K562 (cell line): Measurements from ENCODE around the gene PFKL. TPM values are rescaled to one million over a fixed set of nuclear protein-coding genes. Genes with fewer than 3 reads are reported as not detected.

ENCODE experiments used
- ATAC-seq: fragments of 200-7000 bp; cut with Tn5 transposase; 3 replicates; pipeline ENCODE4 v1.9.1; 2020; ENCODE audit warnings: moderate library complexity
- BruUV-seq: library from RNA; stranded (reverse); fragments of 400-500 nt; replicated peaks from 2 replicates; lab custom pipeline; 2021; lab: Mats Ljungman, UMichigan
- CTCF ChIA-PET: fragments of 300-600 bp; formaldehyde crosslinking; extraction: SDS; loops from one replicate; lab custom pipeline; 2021; ENCODE audit warnings: low intra/inter-chr PET ratio; lab: Yijun Ruan, JAX
- POLR2A ChIA-PET: fragments of 300-600, 350-650 bp; sonication (Branson Sonifier 250); formaldehyde crosslinking; extraction: SDS; loops from one replicate; lab custom pipeline; 2021; ENCODE audit warnings: antibody characterized with exemption, inconsistent platforms; lab: Yijun Ruan, JAX
- DNase-seq, 4 experiments: peaks; one replicate each; pipeline versions ENCODE4 v3.0.0 to v3.0.0-alpha.2; 2011 to 2018; ENCODE audit warnings: low spot score in 3 of 4, mixed read lengths in 3 of 4; ENCODE audit errors: extremely low read depth in 1 of 4
- FAIRE-seq: peaks from 2 replicates; lab custom pipeline; 2011; peaks lifted over from hg19 to GRCh38; lab: Jason Lieb, UNC
- H2AFZ ChIP-seq: 2 replicates; pipeline ENCODE4 v1.6.0; 2011; ENCODE audit warnings: low read depth, low read length, control low read depth, inconsistent platforms
- H3K27ac ChIP-seq: fragments of 200-600 bp; 3 replicates; pipeline ENCODE4 v1.8.0; 2011; ENCODE audit warnings: low read depth, mild to moderate bottlenecking, control low read depth, inconsistent platforms, low read length, moderate library complexity, mixed read lengths; ENCODE audit errors: extremely low read depth
- H3K27me3 ChIP-seq, 2 experiments: fragments of 300-600 bp in 1 of 2; 2 replicates in 1 of 2; 3 replicates in 1 of 2; pipeline versions ENCODE4 v1.6.0 to v1.8.0; 2011; ENCODE audit warnings: inconsistent platforms in 2 of 2, low read length in 2 of 2, mild to moderate bottlenecking in 1 of 2, mixed read lengths in 1 of 2, moderate library complexity in 1 of 2; ENCODE audit not compliant: control insufficient read depth in 2 of 2, insufficient read depth in 2 of 2
- H3K36me3 ChIP-seq: fragments of 300-600 bp; 3 replicates; pipeline ENCODE4 v1.8.0; 2011; ENCODE audit warnings: mild to moderate bottlenecking, low read length, inconsistent platforms; ENCODE audit not compliant: control insufficient read depth, insufficient read depth
- H3K4me1 ChIP-seq, 2 experiments: fragments of 200-600 bp in 1 of 2; replicated peaks in 1 of 2; 2 replicates in 1 of 2; 3 replicates in 1 of 2; pipeline versions ENCODE4 v1.5.1 to v1.8.0; 2011; ENCODE audit warnings: inconsistent platforms in 2 of 2, low read length in 2 of 2, mild to moderate bottlenecking in 1 of 2, mixed read lengths in 1 of 2, moderate library complexity in 1 of 2; ENCODE audit not compliant: control insufficient read depth in 2 of 2, insufficient read depth in 2 of 2
- H3K4me2 ChIP-seq: 2 replicates; pipeline ENCODE4 v1.6.1; 2011; ENCODE audit warnings: low read length, control low read depth, inconsistent platforms, mixed read lengths; ENCODE audit not compliant: insufficient read depth
- H3K4me3 ChIP-seq: fragments of 200-600 bp; sonication (generic), shearing (Covaris generic); 2 replicates; pipeline ENCODE4 v1.5.1; 2016; ENCODE audit warnings: control low read depth, inconsistent platforms
- H3K79me2 ChIP-seq: fragments of 200-600 bp; 3 replicates; pipeline ENCODE4 v1.8.0; 2011; ENCODE audit warnings: low read length, inconsistent platforms; ENCODE audit not compliant: control insufficient read depth, insufficient read depth
- H3K9ac ChIP-seq, 2 experiments: 2 replicates each; pipeline versions ENCODE4 v1.6.0 to v1.6.1; 2011; ENCODE audit warnings: low read depth in 2 of 2, low read length in 2 of 2, control low read depth in 1 of 2, inconsistent platforms in 1 of 2, mild to moderate bottlenecking in 1 of 2, mixed read lengths in 1 of 2; ENCODE audit not compliant: insufficient read depth in 1 of 2
- H3K9me1 ChIP-seq: one replicate; pipeline ENCODE4 v1.6.0; 2011; ENCODE audit warnings: inconsistent platforms, mild to moderate bottlenecking, low read length, moderate library complexity; ENCODE audit not compliant: control insufficient read depth, insufficient read depth
- H3K9me3 ChIP-seq: replicated peaks from 2 replicates; pipeline ENCODE4 v1.5.1; 2011; ENCODE audit warnings: low read depth, low read length, inconsistent platforms; ENCODE audit not compliant: control insufficient read depth, insufficient read depth
- H4K20me1 ChIP-seq: replicated peaks from 2 replicates; pipeline ENCODE4 v1.6.1; 2011; ENCODE audit warnings: low read length, inconsistent platforms, mixed read lengths; ENCODE audit not compliant: control insufficient read depth, insufficient read depth
- BRD9 ChIP-seq: fragments of 450-650 bp; IDR thresholded peaks from 2 replicates; pipeline ENCODE4 v1.6.1; 2018; ENCODE audit warnings: low read depth; ENCODE audit not compliant: partially characterized antibody
- BRF1 ChIP-seq: IDR thresholded peaks from 3 replicates; pipeline ENCODE4 v1.6.1; 2011; ENCODE audit warnings: borderline replicate concordance, mild to moderate bottlenecking; ENCODE audit not compliant: insufficient read length; ENCODE audit errors: extremely low read depth
- CC2D1A ChIP-seq: fragments of 450-650 bp; IDR thresholded peaks from 2 replicates; pipeline ENCODE4 v1.6.1; 2017; ENCODE audit warnings: mild to moderate bottlenecking
- ETV1 ChIP-seq: fragments of 450-650 bp; conservative IDR thresholded peaks from 2 replicates; pipeline ENCODE4 v1.6.1; 2016; ENCODE audit warnings: missing genetic modification characterization, control low read depth, low read depth, missing compliant biosample characterization
- NFATC3 ChIP-seq: fragments of 450-650 bp; IDR thresholded peaks from 2 replicates; pipeline ENCODE4 v1.6.1; 2017; ENCODE audit warnings: mild to moderate bottlenecking
- NFIC ChIP-seq: fragments of 450-650 bp; IDR thresholded peaks from 2 replicates; pipeline ENCODE4 v1.6.1; 2017; ENCODE audit warnings: mild to moderate bottlenecking, inconsistent platforms
- SNRNP70 ChIP-seq: fragments of 200-400 bp; formaldehyde crosslinking; optimal IDR thresholded peaks from 2 replicates; pipeline ENCODE3; 2017; ENCODE audit warnings: low read depth, low read length
- ZNF121 ChIP-seq: sonication (generic); formaldehyde crosslinking; conservative IDR thresholded peaks from 2 replicates; pipeline ENCODE4 v1.8.0; 2022; ENCODE audit warnings: missing genetic modification reagents
- ZNF24 ChIP-seq: fragments of 450-650 bp; IDR thresholded peaks from 2 replicates; pipeline ENCODE4 v1.6.1; 2016
- WGBS: fragments of 100-300 bp; shearing (Covaris generic); methylation state at CpG from one replicate; pipeline ENCODE4 v1.1.6; 2016; ENCODE audit warnings: low coverage, mixed read lengths; ENCODE audit not compliant: insufficient coverage; ENCODE audit errors: missing lambda C conversion rate; 5-methylcytosine and 5-hydroxymethylcytosine counted together
- in situ Hi-C: fragments of 300-500 bp; cut with MboI; formaldehyde crosslinking; loops from 4 replicates; pipeline ENCODE4 v1.15.0; 2018; ENCODE audit warnings: inconsistent platforms, mixed read lengths
- intact Hi-C: fragments of 100-400 bp; cut with micrococcal nuclease; formaldehyde crosslinking; loops from 2 replicates; pipeline ENCODE4 v1.14.2; 2022
- polyA plus RNA-seq, 8 experiments: library from polyadenylated mRNA; depleted of rRNA in 4 of 8; stranded (reverse) in 5 of 8; unstranded in 3 of 8; fragments of >200 nt; fragmentation: Nextera tagmentation in 2 of 8; fragmentation: Illumina TruSeq in 1 of 8; extraction: Ambion mirVana in 2 of 8; extraction: Trizol in 1 of 8; gene quantifications; 2 replicates each; pipeline versions ENCODE4 v1.2.1 to v1.2.3, GENCODE V29; 2011 to 2014; ENCODE audit warnings: inconsistent platforms in 1 of 8, missing spikeins in 1 of 8
- total RNA-seq, 7 experiments: library from RNA; depleted of rRNA in 6 of 7; stranded (reverse); fragments of >200 nt in 6 of 7; fragmentation: Illumina TruSeq in 2 of 7; extraction: Trizol in 2 of 7; gene quantifications; 2 replicates each; pipeline versions ENCODE4 v1.2.1 to v1.2.3, GENCODE V29; 2011 to 2021; ENCODE audit warnings: low replicate concordance in 1 of 7
- TF ChIP-seq, protein P1 (sequence below): fragments of 450-650 bp; formaldehyde crosslinking; IDR thresholded peaks from 2 replicates; pipeline ENCODE4 v1.4.0; 2020; ENCODE audit warnings: mild to moderate bottlenecking, mixed read lengths

Gene PFKL
- total and polyA plus RNA-seq, 9 of the 15 experiments (the other 6 are each of a cell fraction or from before 2014, with no cell fraction given): 1.1 to 124 (median 45.6) TPM

DNA sequence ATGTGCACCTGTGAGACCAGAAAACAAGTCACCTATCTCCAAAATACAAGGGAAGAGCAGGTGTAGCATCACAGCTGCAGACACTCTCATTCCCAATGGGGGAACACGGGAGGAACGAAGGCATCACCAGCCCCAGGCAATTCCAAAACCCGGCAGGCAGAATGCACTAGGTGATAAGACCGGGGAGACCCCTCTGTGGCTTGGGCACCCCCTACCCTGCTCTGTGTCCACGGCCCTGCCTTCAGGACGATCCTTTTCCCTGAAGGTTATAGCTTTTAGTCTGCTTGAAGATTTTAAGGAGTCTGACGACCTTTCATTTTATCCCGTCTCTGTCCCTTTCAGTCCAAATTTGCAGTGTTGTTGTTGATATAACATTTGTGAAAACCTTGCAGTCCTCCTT, 72.8 kb downstream of the PFKL start:
- Histone ChIP-seq H2AFZ (no peak overlapping the region), H3K79me2 (no peaks in the 10 kb centered on the region), H3K9me3 (no peaks in the 10 kb centered on the region), H3K36me3 (no peaks in the 10 kb centered on the region), H4K20me1 (peaks cover 7% of the 10 kb centered on the region; the same call in 1 of the 2 replicates), H3K27ac (no peak overlapping the region), H3K9me1 (no peaks in the 10 kb centered on the region), H3K9ac (no peak overlapping the region), H3K4me2 (no peak overlapping the region)
- ATAC-seq: no peak
- in situ Hi-C loops: no loop called here
- POLR2A ChIA-PET: no interaction called here
- TF ChIP-seq NFATC3: no peak
- TF ChIP-seq ETV1: no peak
- no peak for TF ChIP-seq BRD9
- no peak for TF ChIP-seq CC2D1A
- no peak for TF ChIP-seq BRF1
- no peak for TF ChIP-seq ZNF121
- TF ChIP-seq NFIC: no peak
- TF ChIP-seq, protein P1, sequence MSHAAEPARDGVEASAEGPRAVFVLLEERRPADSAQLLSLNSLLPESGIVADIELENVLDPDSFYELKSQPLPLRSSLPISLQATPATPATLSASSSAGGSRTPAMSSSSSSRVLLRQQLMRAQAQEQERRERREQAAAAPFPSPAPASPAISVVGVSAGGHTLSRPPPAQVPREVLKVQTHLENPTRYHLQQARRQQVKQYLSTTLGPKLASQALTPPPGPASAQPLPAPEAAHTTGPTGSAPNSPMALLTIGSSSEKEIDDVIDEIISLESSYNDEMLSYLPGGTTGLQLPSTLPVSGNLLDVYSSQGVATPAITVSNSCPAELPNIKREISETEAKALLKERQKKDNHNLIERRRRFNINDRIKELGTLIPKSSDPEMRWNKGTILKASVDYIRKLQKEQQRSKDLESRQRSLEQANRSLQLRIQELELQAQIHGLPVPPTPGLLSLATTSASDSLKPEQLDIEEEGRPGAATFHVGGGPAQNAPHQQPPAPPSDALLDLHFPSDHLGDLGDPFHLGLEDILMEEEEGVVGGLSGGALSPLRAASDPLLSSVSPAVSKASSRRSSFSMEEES (CRISPR knock-in tag): no peak
- TF ChIP-seq SNRNP70: no peak
- TF ChIP-seq ZNF24: no peak
- TF ChIP-seq, all 486 proteins: peak for 0
- Histone ChIP-seq H3K4me1 (peaks cover 0 to 24% of the 10 kb centered on the region in 2 experiments; a peak in 4 of 5 replicates), H3K4me3 (no peak overlapping the region), H3K27me3 (peaks cover 62 to 84% of the 10 kb centered on the region in 2 experiments)
- intact Hi-C loops: no loop called here
- CTCF ChIA-PET: no interaction called here
- no TSS peak for BruUV-seq
- FAIRE-seq (no peak), DNase-seq (no peak)
- 1% methylated on average over 8 of the region's 8 CpGs for WGBS
